Activated CD8-positive, alpha-beta memory T cell treated with anti-CD3 and anti-CD28 coated beads for 36 hours (primary cell): ENCODE results near the gene PTEN. TPM values are rescaled to one million over a fixed set of nuclear protein-coding genes. Genes with fewer than 3 reads are reported as not detected.

Source experiments
- CTCF ChIA-PET: fragments of 350-600 bp; sonication (Branson Sonifier 250); formaldehyde crosslinking; loops from one replicate; lab custom pipeline; 2021; ENCODE audit warnings: antibody characterized with exemption; lab: Charles Lee
- POLR2A ChIA-PET: fragments of 350-600 bp; sonication (Branson Sonifier 250); formaldehyde crosslinking; loops from one replicate; lab custom pipeline; 2021; ENCODE audit warnings: antibody characterized with exemption; lab: Charles Lee
- total RNA-seq, 2 experiments: library from RNA; stranded (reverse); gene quantifications; one replicate each; pipeline ENCODE4 v1.2.3, GENCODE V29; 2021

PTEN gene
- total RNA-seq, 2 experiments from 2014 or later, result 42.4 to 48.0 TPM

DNA sequence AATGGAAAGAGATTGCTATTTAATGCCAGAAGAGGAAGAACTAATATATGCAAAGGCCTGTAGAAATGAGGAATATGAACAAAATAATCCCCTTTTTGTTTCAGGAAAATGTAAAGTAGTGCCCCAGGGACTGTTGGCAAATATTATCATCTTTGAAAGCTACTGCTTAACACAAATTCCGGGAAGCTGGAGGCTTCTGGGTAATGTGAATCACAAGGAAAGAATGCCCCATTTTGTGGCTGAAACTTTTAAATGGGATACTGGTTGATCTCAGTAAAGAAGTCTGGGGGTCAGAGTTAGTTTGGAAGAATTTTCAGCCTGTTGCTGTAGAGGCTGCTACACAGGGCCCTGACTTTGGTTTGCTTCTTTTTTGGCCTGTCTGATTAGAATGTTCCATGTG is 141.0 kb downstream of the PTEN start:
- POLR2A ChIA-PET, result no interaction called here

DNA sequence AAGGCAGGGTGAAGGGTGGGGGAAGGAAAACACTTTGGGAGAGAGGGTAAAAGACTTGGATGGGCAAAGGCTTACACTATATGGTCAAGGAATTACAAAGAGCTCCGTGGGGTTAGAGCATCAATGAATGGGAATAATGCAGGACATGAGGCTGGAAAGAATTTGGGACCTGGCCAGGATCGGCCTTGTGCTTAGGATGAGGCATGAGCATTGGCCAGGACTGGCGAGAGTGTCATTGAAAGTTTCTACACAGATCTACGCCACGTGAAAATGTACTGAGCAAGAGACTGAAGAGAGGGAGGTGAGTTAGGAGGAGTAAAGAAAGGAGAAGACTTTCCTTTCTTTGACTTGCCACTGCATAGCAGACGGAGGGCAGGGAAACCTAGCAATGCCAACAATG is 142.8 kb downstream of the PTEN start:
- CTCF ChIA-PET, result no interaction called here

More for the DNA sequence above, 141.0 kb downstream of the PTEN start:
- CTCF ChIA-PET, result no interaction called here

DNA sequence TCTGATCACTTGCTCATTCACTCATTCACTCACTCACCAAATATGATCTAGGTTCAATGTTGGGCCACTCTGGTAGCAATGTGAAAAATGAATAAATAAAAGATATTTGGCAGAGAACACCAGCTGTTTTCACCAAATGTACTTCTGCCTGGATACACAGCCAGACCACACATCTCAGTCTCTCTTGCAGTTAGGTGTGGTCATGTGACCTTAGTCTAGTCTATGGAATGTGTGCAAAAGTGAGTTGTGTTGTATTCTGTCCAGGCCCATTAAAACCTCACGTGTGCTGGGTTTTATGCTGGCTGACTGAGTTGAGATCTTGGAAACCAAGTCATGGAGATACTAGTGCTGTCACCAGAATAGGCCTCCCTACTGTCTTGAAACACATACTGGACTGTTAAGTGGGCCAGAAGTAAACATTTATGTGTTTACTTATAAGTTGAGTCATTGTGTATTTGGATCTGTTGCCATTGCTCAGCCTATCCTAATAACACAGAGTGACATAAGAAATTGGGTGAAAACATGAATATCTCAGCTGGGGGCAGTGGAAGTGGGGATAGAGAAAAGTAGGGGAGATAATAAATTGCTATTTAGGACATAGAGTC is 145.5 kb downstream of the PTEN start:
- ChIA-PET POLR2A (no interaction called here), CTCF (interaction anchor here (1.1 kb wide), 1 partner anchor 15 kb away, joined by 3 read pairs; no protein-coding TSS in a partner anchor)

More for the DNA sequence above, 142.8 kb downstream of the PTEN start:
- POLR2A ChIA-PET, result no interaction called here

DNA sequence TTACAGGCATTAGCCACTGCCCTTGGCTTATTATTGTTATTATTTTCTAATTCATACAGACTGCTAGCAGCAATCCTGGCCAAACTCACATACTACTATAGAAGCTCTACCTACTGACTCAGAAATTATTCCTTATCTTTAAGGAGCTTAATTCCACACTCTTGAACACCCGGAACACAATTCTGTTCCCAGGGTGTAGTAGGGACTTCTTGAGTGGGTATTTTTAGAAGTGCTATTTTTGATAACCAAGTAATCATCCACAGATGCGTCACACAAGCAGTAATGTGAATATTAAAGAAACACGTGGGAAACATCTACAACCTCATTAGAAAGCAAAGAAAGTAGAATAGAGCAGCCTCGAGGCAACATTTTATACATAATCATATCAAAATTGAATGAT is 149.2 kb downstream of the PTEN start:
- ChIA-PET CTCF (no interaction called here), POLR2A (no interaction called here)

DNA sequence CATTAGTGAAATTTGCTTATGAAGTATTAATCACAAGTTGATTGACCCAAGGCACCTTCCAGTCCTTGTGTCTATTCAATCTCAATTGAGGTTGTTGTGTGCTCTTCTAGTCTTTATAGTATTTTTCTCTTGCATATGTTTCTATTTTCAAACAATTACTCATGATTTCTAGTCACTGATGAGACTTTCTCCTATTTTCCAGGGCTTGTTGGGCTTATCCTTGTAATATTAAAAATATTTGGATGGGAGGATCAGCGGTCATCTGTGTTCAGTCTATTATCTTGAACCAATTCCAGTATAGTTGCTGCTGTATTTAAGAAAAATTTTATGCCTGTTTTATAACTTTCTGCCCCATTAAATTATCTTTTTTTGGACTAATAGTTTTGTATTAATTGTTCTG is 154.4 kb downstream of the PTEN start:
- ChIA-PET POLR2A (no interaction called here), CTCF (no interaction called here)

DNA sequence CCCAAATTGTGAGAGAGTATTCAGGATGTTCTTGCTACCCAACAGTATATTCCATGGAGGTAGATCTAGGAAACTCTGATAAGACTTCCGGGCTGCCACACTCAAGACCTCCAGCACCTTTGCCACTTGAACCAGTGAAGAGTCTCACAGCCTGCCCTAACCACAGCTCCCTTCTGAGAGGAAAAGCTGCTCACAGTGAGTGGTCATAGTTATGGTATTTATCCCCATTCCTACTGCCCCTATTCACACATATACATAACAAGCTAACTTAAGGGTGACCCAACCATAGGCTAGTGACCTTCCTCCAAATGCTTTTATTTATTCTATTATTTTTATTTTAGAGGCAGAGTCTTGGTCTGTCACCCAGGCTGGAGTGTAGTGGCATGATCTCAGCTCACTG is 156.3 kb downstream of the PTEN start:
- ChIA-PET POLR2A (no interaction called here), CTCF (interaction anchor here (0.5 kb wide), 1 partner anchor 368 kb away, joined by 3 read pairs; no protein-coding TSS in a partner anchor)

Other genes with a start within 250 kb of the PTEN start
- under 1 TPM; 0.04 to 0.11 TPM for gene PAPSS2, start 203.7 kb upstream of the PTEN start, total RNA-seq
- 10 to 100 TPM; 57.7 to 60.1 TPM for gene ATAD1, start 45.4 kb upstream of the PTEN start, total RNA-seq
- 1 to 10 TPM in 1 of 2 experiments, under 1 TPM in 1; 0.80 to 1.0 TPM for gene KLLN, start 92 bp upstream of the PTEN start, total RNA-seq